OCI-LY7 (cell line): ENCODE results near the gene MTMR2.

Experiments used
- CTCF ChIP-seq: fragments of 200-600 bp; sonication (generic); conservative IDR thresholded peaks from 2 replicates; pipeline ENCODE4 v1.5.1; 2014; ENCODE audit warnings: mild to moderate bottlenecking, antibody characterized with exemption, low read length, moderate library complexity, mixed read lengths
- EZH2phosphoT487 ChIP-seq: fragments of 200-600 bp; sonication (generic); IDR thresholded peaks from 2 replicates; pipeline ENCODE4 v1.6.1; 2018; ENCODE audit warnings: low read depth, borderline replicate concordance, mild to moderate bottlenecking, mixed run types, antibody characterized with exemption, low read length, moderate library complexity, mixed read lengths

- TF ChIP-seq CTCF (no peak), EZH2phosphoT487 (no peak)
Observed at GRCh38 chr11:95886462-95886861, 37.4 kb downstream of the MTMR2 start.
